Sciatic nerve (tissue), 1 donor: ENCODE measurements around the gene TRMT5. TPM values are rescaled to one million over a fixed set of nuclear protein-coding genes. Genes with fewer than 3 reads are reported as not detected.

Experiments used
- total RNA-seq: library from RNA; stranded (reverse); fragmentation: NEBNext Ultra II Directional; extraction: Animal tissue kit (Norgen Biotek cat#: 25700); gene quantifications from one replicate; pipeline ENCODE4 v1.2.1, GENCODE V29; 2021
- donor health status: DM: no; HTN: no; CAD: no.

Gene TRMT5
- total RNA-seq, 1 donor from 2014 or later = 14.6 TPM

Other genes starting within 250 kb of the TRMT5 start
- gene MNAT1, start 246.3 kb downstream of the TRMT5 start, total RNA-seq = 39.9 TPM
- 29.3 TPM for gene SLC38A6, start 166 bp upstream of the TRMT5 start, total RNA-seq